Left renal pelvis (tissue), 4 donors: ENCODE measurements around the gene ST3GAL3. TPM values are rescaled to one million over a fixed set of nuclear protein-coding genes. Genes with fewer than 3 reads are reported as not detected.

ENCODE experiments used
- DNase-seq, 4 donors: peaks; one replicate each; pipeline ENCODE4 v3.0.0-alpha.2; 2013; ENCODE audit warnings: low read depth in 4 of 4, low spot score in 3 of 4
- polyA plus RNA-seq, 4 donors: library from polyadenylated mRNA; unstranded; fragments of 120-200 nt; gene quantifications; one replicate each; pipeline ENCODE4 v1.2.1, GENCODE V29; 2013; ENCODE audit not compliant: insufficient read length in 4 of 4

ST3GAL3 gene
- polyA plus RNA-seq, 4 donors, result 19.8 to 28.7 (median 23.0) TPM

DNA sequence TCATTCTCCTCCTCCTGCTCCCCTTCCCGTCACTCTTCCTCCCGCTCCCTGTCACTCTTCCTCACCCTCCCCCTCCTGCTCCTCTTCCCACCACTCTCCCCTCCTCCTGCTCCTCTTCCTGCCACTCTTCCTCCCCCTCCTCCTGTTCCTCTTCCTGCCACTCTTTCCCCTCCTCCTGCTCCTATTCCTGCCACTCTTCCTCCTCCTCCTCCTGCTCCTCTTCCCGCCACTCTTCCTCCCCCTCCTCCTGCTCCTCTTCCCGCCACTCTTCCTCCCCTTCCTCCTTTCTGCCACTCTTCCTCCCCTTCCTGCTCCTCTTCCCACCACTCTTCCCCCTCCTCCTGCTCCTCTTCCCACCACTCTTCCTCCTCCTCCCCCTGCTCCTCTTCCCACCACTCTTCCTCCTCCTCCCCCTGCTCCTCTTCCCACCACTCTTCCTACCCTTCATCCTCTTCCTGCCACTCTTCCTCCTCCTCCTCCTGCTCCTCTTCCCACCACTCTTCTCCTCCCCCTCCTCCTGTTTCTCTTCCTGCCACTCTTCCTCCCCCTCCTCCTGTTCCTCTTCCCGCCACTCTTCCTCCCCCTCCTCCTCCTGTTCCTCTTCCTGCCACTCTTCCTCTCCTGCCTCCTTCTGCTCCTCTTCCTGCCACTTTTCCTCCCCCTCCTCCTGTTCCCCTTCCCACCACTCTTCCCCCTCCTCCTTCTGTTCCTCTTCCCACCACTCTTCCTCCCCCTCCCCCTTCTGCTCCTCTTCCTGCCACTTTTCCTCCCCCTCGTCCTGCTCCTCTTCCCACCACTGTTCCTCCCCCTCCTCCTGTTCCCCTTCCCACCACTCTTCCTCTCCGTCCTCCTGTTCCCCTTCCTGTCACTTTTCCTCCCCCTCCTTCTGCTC lies 197.6 kb downstream of the ST3GAL3 start:
- DNase-seq, result no peak

DNA sequence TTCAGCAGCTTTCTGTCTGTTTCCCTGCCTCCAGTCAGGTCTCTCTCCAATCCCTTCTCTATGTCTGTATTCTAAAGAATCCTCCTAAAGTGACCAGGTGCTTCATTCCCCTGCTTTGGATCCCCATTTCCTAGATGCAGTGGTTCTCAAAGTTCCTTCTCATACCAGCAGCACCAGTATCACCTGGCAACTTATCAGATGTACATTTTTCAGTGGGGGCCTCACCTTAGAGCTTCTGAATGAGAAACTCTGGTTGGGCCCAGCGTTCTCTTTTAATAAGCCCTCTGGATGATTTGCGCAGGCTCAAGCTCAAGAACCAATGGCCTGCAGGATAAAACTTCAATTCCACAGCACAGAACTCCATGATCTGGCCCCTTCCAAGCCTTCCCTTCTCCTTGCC lies 200.9 kb downstream of the ST3GAL3 start:
- no peak for DNase-seq

- DNase-seq, result no peak
Observed at GRCh38 chr1:43908858-43909257, 201.5 kb downstream of the ST3GAL3 start.

- no peak for DNase-seq
Observed at GRCh38 chr1:43910343-43910742, 203.0 kb downstream of the ST3GAL3 start.

- DNase-seq, result no peak
Observed at GRCh38 chr1:43912607-43913006, 205.3 kb downstream of the ST3GAL3 start.

- no peak for DNase-seq
Observed at GRCh38 chr1:43913051-43913501, 205.7 kb downstream of the ST3GAL3 start.

DNA sequence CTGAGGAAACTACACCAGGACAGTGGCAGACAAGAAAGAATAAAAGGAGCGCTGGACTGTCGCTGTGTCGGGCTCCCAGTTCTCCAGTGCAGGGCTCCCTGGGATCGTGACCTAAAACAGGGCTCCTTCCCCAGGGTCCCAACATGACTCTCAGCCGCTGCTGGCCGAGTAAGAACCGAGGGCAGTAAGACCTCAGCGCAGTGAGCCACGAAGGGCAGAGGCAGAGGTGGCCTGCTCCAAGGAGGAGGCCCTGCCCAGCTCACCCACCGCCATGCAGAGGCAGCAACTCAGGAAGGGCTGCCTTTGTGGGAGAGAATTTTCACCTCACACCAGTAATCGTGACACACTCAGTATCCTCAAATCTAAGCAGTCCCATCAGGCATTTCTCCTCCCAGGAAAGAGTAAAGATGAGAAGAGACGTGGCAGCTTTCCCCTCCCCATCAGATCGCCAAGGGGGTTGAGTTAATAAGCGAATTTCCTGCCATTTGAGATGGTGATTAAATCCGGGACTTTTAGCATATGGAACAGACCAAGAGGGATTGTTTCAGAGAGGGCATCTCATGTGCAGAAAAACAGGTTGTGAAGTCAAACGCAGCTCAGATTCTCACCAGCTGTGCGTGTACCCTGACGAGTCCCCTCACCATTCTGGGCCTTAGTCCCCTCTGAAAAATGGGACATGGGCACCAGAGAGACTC lies 206.5 kb downstream of the ST3GAL3 start:
- no peak for DNase-seq

DNA sequence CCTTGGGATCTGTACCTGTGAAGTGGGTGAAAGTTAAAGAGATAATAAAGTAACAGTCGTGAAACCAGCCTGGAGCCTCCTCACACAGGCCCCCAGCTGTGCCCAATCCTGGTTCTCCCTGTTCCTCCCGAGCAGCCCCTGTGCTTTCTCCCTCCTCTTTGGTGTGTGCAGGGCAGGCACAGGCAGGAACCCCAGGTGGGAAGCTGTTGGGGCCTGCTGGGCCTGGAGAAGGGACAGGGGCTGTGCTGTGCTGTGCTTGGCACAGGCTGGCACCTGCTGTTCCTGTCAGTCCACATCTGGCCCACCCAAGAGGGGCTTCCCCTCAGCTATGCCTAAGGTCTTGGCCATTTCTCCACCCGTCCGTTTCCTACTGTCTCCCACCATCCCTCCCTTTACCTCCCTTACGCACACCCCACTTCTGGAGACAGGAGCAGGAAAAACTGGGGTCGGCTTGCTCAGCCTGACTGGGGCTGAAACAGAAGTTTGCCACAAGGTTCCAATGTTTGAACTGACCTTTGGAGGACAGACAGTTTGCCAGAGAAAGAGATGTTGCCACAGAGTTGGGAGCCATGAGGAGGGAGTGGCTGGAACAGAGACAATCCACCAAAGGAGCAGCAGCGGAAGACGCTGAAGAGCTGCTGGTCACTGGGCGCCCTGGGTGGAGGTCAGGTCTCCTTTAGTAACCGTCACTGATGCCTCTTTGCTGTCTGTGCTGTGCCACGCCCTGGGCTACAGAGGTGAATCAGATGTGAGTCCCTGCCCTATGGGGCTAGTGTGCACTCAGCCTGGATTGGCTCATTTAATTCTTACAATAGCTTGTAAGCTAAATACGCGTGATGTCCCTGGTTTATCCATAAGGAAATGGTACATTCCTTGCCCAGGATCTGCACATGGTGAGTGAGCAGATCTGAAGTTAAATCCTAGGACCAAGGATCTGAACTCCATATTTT lies 207.5 kb downstream of the ST3GAL3 start:
- DNase-seq, result no peak

- DNase-seq, result no peak
Observed at GRCh38 chr1:43919906-43920305, 212.6 kb downstream of the ST3GAL3 start.

GRCh38 chr1:43921022-43921421 lies 213.7 kb downstream of the ST3GAL3 start:
- no peak for DNase-seq

GRCh38 chr1:43924516-43924915 lies 217.2 kb downstream of the ST3GAL3 start:
- DNase-seq, result no peak

DNA sequence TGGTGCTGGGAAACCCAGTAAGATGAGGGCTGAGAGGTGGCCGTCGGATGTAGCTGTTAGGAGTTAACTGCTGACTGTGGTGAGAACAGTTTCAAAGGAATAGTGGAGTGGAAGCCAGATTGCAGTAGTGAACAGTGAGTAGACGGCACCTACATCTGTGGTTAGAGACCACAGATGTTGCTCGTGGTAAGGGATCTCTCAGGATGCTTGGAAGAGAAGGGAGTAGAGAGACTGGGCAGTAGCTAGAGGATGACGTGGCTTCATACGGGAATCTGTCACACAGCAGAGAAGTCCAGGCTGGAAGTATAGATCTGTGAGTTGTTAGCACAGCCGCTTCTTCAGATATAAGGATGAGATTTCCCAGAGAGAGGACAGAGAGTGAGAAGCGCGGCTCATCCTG lies 218.5 kb downstream of the ST3GAL3 start:
- DNase-seq, result no peak

- no peak for DNase-seq
Observed at GRCh38 chr1:43930168-43930948, 223.0 kb downstream of the ST3GAL3 start.

DNA sequence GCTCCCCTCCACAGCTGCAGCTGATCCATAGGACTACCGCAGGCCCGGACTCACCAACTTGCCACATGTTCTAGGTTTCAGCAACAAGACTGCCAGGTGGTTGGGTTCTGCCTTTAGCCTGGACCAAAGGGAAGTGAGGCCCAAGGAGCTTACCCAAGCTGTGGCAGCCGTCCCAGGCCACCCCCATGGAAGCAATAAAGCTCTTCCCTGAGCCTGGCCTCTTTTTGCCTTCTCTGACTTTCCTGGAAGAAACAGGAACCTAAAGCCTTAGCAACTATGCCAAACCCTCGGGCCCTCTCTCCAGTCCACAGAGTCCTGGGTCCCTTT lies 223.6 kb downstream of the ST3GAL3 start:
- no peak for DNase-seq

GRCh38 chr1:43931711-43932660 lies 224.7 kb downstream of the ST3GAL3 start:
- no peak for DNase-seq

DNA sequence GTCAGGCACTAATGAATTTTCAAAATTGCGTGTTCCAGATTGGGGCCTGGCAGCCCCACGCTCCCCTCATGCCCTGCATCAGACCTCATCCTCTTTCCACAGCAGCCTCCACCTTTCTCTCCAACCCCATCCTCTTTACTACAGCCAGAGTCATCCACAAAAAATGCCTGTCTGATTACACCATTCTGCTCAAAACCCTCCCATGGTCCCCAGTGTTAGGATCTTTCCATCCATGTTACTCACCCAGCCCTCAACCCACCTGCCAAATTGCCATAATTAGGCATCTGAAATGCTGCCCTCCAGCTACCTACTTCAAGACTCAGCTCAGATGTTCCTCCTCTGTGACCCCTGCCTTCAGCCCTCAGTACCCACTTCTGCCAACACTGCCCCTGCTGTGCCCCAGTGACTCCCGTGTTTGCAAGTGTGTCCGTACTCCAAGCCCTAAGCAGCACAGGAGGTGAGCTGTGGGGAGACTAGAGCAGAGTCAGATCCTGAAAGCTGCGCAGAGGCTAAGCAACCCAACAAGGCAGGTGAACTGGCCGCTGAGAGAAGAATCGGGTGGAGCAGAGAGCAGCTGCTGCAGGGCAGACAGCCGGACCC lies 225.6 kb downstream of the ST3GAL3 start:
- DNase-seq, result no peak

- no peak for DNase-seq
Observed at GRCh38 chr1:43933386-43934100, 226.2 kb downstream of the ST3GAL3 start, which contains the start of gene ARTN. ARTN (plus strand) TSS chr1:43933801; CDS start chr1:43935657, 1,856 bp downstream.
